Adrenal gland (tissue), 12 donors: ENCODE measurements around the gene RPN1. TPM values are rescaled to one million over a fixed set of nuclear protein-coding genes. Genes with fewer than 3 reads are reported as not detected.

Source experiments
- DNase-seq, 7 donors: peaks; one replicate each; pipeline ENCODE4 v3.0.0-alpha.2; 2019 to 2020
- H3K27ac ChIP-seq, 5 donors: fragments of 200-600 bp; sonication (generic) in 4 of 5; 1 replicate in 3 of 5; 2 replicates in 2 of 5; pipeline versions ENCODE4 v1.5.1 to v1.8.0; 2016 to 2020; ENCODE audit warnings: mild to moderate bottlenecking in 1 of 5
- H3K27me3 ChIP-seq: fragments of 200-600 bp; 2 replicates; pipeline ENCODE4 v1.8.0; 2021
- H3K36me3 ChIP-seq, 2 donors: fragments of 200-600 bp; replicated peaks in 1 of 2; 1 replicate in 1 of 2; 2 replicates in 1 of 2; pipeline versions ENCODE4 v1.5.1 to v1.8.0; 2018 to 2022
- H3K4me1 ChIP-seq, 2 donors: fragments of 200-600 bp; replicated peaks in 1 of 2; 1 replicate in 1 of 2; 2 replicates in 1 of 2; pipeline versions ENCODE4 v1.5.1 to v1.8.0; 2018 to 2021
- H3K4me3 ChIP-seq, 4 donors: fragments of 200-600 bp; sonication (generic) in 3 of 4; one replicate each; pipeline ENCODE4 v1.5.1; 2016 to 2018
- H3K9me3 ChIP-seq, 3 donors: fragments of 200-600 bp; sonication (generic) in 1 of 3; replicated peaks in 1 of 3; 1 replicate in 2 of 3; 2 replicates in 1 of 3; pipeline versions ENCODE4 v1.5.1 to v1.8.0; 2016 to 2021
- CTCF ChIP-seq, 6 experiments: fragments of 450-650 bp in 4 of 6; fragments of 200-600 bp in 2 of 6; sonication (generic) in 1 of 6; IDR thresholded peaks; 1 replicate in 5 of 6; 2 replicates in 1 of 6; pipeline versions ENCODE4 v1.5.1 to v1.8.0; 2016 to 2021; ENCODE audit warnings: antibody characterized with exemption in 6 of 6, mild to moderate bottlenecking in 2 of 6, moderate library complexity in 1 of 6
- POLR2A ChIP-seq, 2 donors: fragments of 450-650 bp; IDR thresholded peaks; one replicate each; pipeline ENCODE4 v1.6.1; 2017; ENCODE audit warnings: antibody characterized with exemption in 2 of 2, mild to moderate bottlenecking in 2 of 2, moderate library complexity in 1 of 2
- WGBS, 4 donors: extraction: QIAGEN DNeasy Blood & Tissue Kit in 2 of 4; methylation state at CpG; one replicate each; pipeline versions ENCODE4 v1.1.5 to v1.1.7; 2013 to 2017; 5-methylcytosine and 5-hydroxymethylcytosine counted together
- intact Hi-C, 2 donors: fragments of 100-400 bp; cut with DNase I; formaldehyde crosslinking; loops; one replicate each; pipeline versions ENCODE4 v1.14.1 to v1.15.0; 2022 to 2023
- polyA plus RNA-seq, 3 donors: library from polyadenylated mRNA; stranded (reverse); fragments of 200-250 nt in 2 of 3; fragments of 350-450 nt in 1 of 3; fragmentation: Illumina TruSeq in 1 of 3; extraction: RNeasy Lipid Tissue Mini Kit (QIAGEN cat#74804) in 1 of 3; gene quantifications; one replicate each; pipeline ENCODE4 v1.2.3, GENCODE V29; 2013 to 2014
- total RNA-seq, 9 donors: library from RNA; depleted of rRNA in 4 of 9; stranded (reverse); fragments of >200 nt in 4 of 9; fragments of 120-200 nt in 1 of 9; fragmentation: NEBNext Ultra II Directional in 1 of 9; extraction: Animal tissue kit (Norgen Biotek cat#: 25700) in 1 of 9; gene quantifications; one replicate each; pipeline versions ENCODE4 v1.1.0 to v1.2.4, GENCODE V29; 2013 to 2023
- donor health status: healthy with polysubstance abuse.
- donor health status: Bipolar disorder and iron deficiency.
- donor health status: DM: yes; HTN: yes; CAD: no.
- donor health status: DM: no; HTN: no; CAD: no.
- donor health status: DM: no; HTN: no; CAD: no.
- donor health status: DM: yes; HTN: yes; CAD: no.

RPN1 gene
- total and polyA plus RNA-seq, 12 donors, result 35.9 to 299 (median 227) TPM

GRCh38 chr3:128577711-128578110, 72.9 kb downstream of the RPN1 start:
- H3K4me1 ChIP-seq, result no peaks in the 10 kb centered on the region
- intact Hi-C loops, result no loop called here
- no peak overlapping the region for H3K4me3 ChIP-seq
- H3K36me3 ChIP-seq, result no peaks in the 10 kb centered on the region
- no peak for TF ChIP-seq POLR2A (IDR thresholded peaks at IDR 0.05)
- no peak for TF ChIP-seq CTCF (IDR thresholded peaks at IDR 0.05)
- 66 to 80% (median 73%) methylated on average over 10 of the region's 10 CpGs for WGBS, 4 donors
- no peaks in the 10 kb centered on the region for H3K9me3 ChIP-seq
- no peak overlapping the region for H3K27ac ChIP-seq
- DNase-seq, result no peak
- H3K27me3 ChIP-seq, result peaks cover 3% of the 10 kb centered on the region

GRCh38 chr3:128576290-128576689, 74.3 kb downstream of the RPN1 start:
- H3K27me3 ChIP-seq, result peaks cover 3% of the 10 kb centered on the region
- no peak overlapping the region for H3K27ac ChIP-seq
- H3K4me1 ChIP-seq, result no peaks in the 10 kb centered on the region
- TF ChIP-seq CTCF (IDR thresholded peaks at IDR 0.05) (no peak), POLR2A (IDR thresholded peaks at IDR 0.05) (no peak)
- no peak for DNase-seq
- H3K4me3 ChIP-seq, result no peak overlapping the region
- no peaks in the 10 kb centered on the region for H3K36me3 ChIP-seq
- WGBS, 4 donors, result 79 to 83% (median 81%) methylated on average over 5 to 10 of the region's 10 CpGs
- H3K9me3 ChIP-seq, result no peaks in the 10 kb centered on the region
- intact Hi-C loops, result no loop called here

GRCh38 chr3:128575777-128576176, 74.8 kb downstream of the RPN1 start:
- TF ChIP-seq POLR2A (IDR thresholded peaks at IDR 0.05), result no peak
- no peaks in the 10 kb centered on the region for H3K36me3 ChIP-seq
- WGBS, 4 donors, result 78 to 100% (median 81%) methylated on average over 3 to 12 of the region's 12 CpGs

GRCh38 chr3:128573707-128574162, 76.9 kb downstream of the RPN1 start:
- Histone ChIP-seq H3K27me3 (peaks cover 3% of the 10 kb centered on the region), H3K4me3 (no peak overlapping the region), H3K36me3 (no peaks in the 10 kb centered on the region), H3K27ac (no peak overlapping the region), H3K4me1 (no peaks in the 10 kb centered on the region), H3K9me3 (no peaks in the 10 kb centered on the region)
- DNase-seq, result no peak
- intact Hi-C loops, result no loop called here
- TF ChIP-seq CTCF (IDR thresholded peaks at IDR 0.05) (no peak), POLR2A (IDR thresholded peaks at IDR 0.05) (no peak)
- WGBS, 4 donors, result 44 to 50% (median 47%) methylated on average over 14 of the region's 14 CpGs

More at GRCh38 chr3:128575777-128576176, 74.8 kb downstream of the RPN1 start:
- Histone ChIP-seq H3K27ac (no peak overlapping the region), H3K4me3 (no peak overlapping the region), H3K27me3 (peaks cover 3% of the 10 kb centered on the region), H3K4me1 (no peaks in the 10 kb centered on the region), H3K9me3 (no peaks in the 10 kb centered on the region)
- intact Hi-C loops, result no loop called here
- no peak for DNase-seq

GRCh38 chr3:128573160-128573559, 77.5 kb downstream of the RPN1 start:
- TF ChIP-seq POLR2A (IDR thresholded peaks at IDR 0.05), result no peak
- TF ChIP-seq CTCF (IDR thresholded peaks at IDR 0.05), result no peak
- no peak for DNase-seq
- Histone ChIP-seq H3K9me3 (no peaks in the 10 kb centered on the region), H3K4me3 (no peak overlapping the region), H3K27me3 (peaks cover 5% of the 10 kb centered on the region), H3K36me3 (no peaks in the 10 kb centered on the region), H3K4me1 (no peaks in the 10 kb centered on the region), H3K27ac (no peak overlapping the region)
- intact Hi-C loops, result no loop called here
- 33 to 42% (median 34%) methylated on average over 4 to 6 of the region's 6 CpGs for WGBS, 4 donors
